H9 (cell line): Measurements from ENCODE around the gene LILRB5. TPM values are rescaled to one million over a fixed set of nuclear protein-coding genes. Genes with fewer than 3 reads are reported as not detected.

Experiments used
- DNase-seq: peaks from one replicate; pipeline ENCODE4 v3.0.0-alpha.2; 2017
- H2AFZ ChIP-seq: one replicate; pipeline ENCODE4 v1.6.1; 2013; ENCODE audit warnings: mild to moderate bottlenecking, low read length, control low read depth, moderate library complexity
- H2AK5ac ChIP-seq: 2 replicates; pipeline ENCODE4 v1.6.1; 2013; ENCODE audit warnings: low read length, control low read depth, mixed read lengths; ENCODE audit not compliant: insufficient read length
- H2BK120ac ChIP-seq: one replicate; pipeline ENCODE4 v1.6.1; 2013; ENCODE audit warnings: low read depth, mild to moderate bottlenecking, low read length, control low read depth, inconsistent platforms; ENCODE audit not compliant: poor library complexity, severe bottlenecking
- H2BK12ac ChIP-seq: 2 replicates; pipeline ENCODE4 v1.6.1; 2013; ENCODE audit warnings: low read length, control low read depth, mixed read lengths, low read depth; ENCODE audit not compliant: insufficient read length
- H2BK15ac ChIP-seq: 2 replicates; pipeline ENCODE4 v1.6.1; 2013; ENCODE audit warnings: low read depth, low read length, control low read depth
- H2BK20ac ChIP-seq: one replicate; pipeline ENCODE4 v1.6.1; 2013; ENCODE audit warnings: low read depth, mild to moderate bottlenecking, low read length, control low read depth, inconsistent platforms; ENCODE audit not compliant: poor library complexity, severe bottlenecking
- H2BK5ac ChIP-seq: 2 replicates; pipeline ENCODE4 v1.6.1; 2013; ENCODE audit warnings: low read length, control low read depth, mixed read lengths; ENCODE audit not compliant: insufficient read length
- H3K14ac ChIP-seq: 2 replicates; pipeline ENCODE4 v1.6.1; 2013; ENCODE audit warnings: low read length, control low read depth; ENCODE audit not compliant: insufficient read depth
- H3K18ac ChIP-seq: 2 replicates; pipeline ENCODE4 v1.6.1; 2013; ENCODE audit warnings: low read depth, mild to moderate bottlenecking, mixed read lengths, low read length, control low read depth; ENCODE audit not compliant: insufficient read length
- H3K23ac ChIP-seq: 2 replicates; pipeline ENCODE4 v1.6.1; 2013; ENCODE audit warnings: low read length, control low read depth, mixed read lengths, low read depth; ENCODE audit not compliant: insufficient read length
- H3K23me2 ChIP-seq: 2 replicates; pipeline ENCODE4 v1.6.1; 2013; ENCODE audit warnings: low read depth, mild to moderate bottlenecking, mixed read lengths, low read length, control low read depth; ENCODE audit not compliant: insufficient read length, poor library complexity, severe bottlenecking
- H3K27ac ChIP-seq: 2 replicates; pipeline ENCODE4 v1.5.1; 2013; ENCODE audit warnings: low read length, control low read depth, mixed read lengths, low read depth; ENCODE audit not compliant: insufficient read length
- H3K27me3 ChIP-seq: 2 replicates; pipeline ENCODE4 v1.6.1; 2013; ENCODE audit warnings: low read length, control low read depth, inconsistent platforms; ENCODE audit not compliant: insufficient read depth
- H3K4ac ChIP-seq: 2 replicates; pipeline ENCODE4 v1.6.1; 2013; ENCODE audit warnings: low read depth, mild to moderate bottlenecking, control low read depth, inconsistent platforms, low read length, moderate library complexity
- H3K4me1 ChIP-seq: 2 replicates; pipeline ENCODE4 v1.6.1; 2013; ENCODE audit warnings: low read length, control low read depth, inconsistent platforms; ENCODE audit not compliant: insufficient read depth
- H3K4me2 ChIP-seq: 2 replicates; pipeline ENCODE4 v1.6.1; 2013; ENCODE audit warnings: low read length, control low read depth, mixed read lengths; ENCODE audit not compliant: insufficient read length, insufficient read depth
- H3K56ac ChIP-seq: 2 replicates; pipeline ENCODE4 v1.6.1; 2013; ENCODE audit warnings: low read depth, mild to moderate bottlenecking, mixed read lengths, low read length, control low read depth; ENCODE audit not compliant: insufficient read length
- H3K79me1 ChIP-seq: 2 replicates; pipeline ENCODE4 v1.6.1; 2013; ENCODE audit warnings: low read depth, mild to moderate bottlenecking, moderate library complexity, low read length, control low read depth, inconsistent platforms; ENCODE audit not compliant: insufficient read depth, poor library complexity, severe bottlenecking
- H3K79me2 ChIP-seq: 2 replicates; pipeline ENCODE4 v1.6.1; 2013; ENCODE audit warnings: low read length, control low read depth, inconsistent platforms; ENCODE audit not compliant: insufficient read depth
- H3K9ac ChIP-seq: 2 replicates; pipeline ENCODE4 v1.6.1; 2013; ENCODE audit warnings: low read length, control low read depth, mixed read lengths; ENCODE audit not compliant: insufficient read length; ENCODE audit errors: extremely low read depth
- H3K9me3 ChIP-seq: one replicate; pipeline ENCODE4 v1.6.1; 2013; ENCODE audit warnings: low read depth, low read length, inconsistent platforms; ENCODE audit not compliant: control insufficient read depth
- H3T11ph ChIP-seq: one replicate; pipeline ENCODE4 v1.6.1; 2013; ENCODE audit warnings: mild to moderate bottlenecking, low read length, control low read depth, inconsistent platforms
- H4K20me1 ChIP-seq: one replicate; pipeline ENCODE4 v1.6.1; 2013; ENCODE audit not compliant: control insufficient read depth, insufficient read length, insufficient read depth
- H4K5ac ChIP-seq: 2 replicates; pipeline ENCODE4 v1.6.1; 2013; ENCODE audit warnings: low read depth, mild to moderate bottlenecking, mixed read lengths, low read length, control low read depth; ENCODE audit not compliant: insufficient read length
- H4K8ac ChIP-seq: replicated peaks from 2 replicates; pipeline ENCODE4 v1.6.1; 2013; ENCODE audit warnings: low read length, control low read depth, mixed read lengths, low read depth; ENCODE audit not compliant: insufficient read length
- H4K91ac ChIP-seq: 2 replicates; pipeline ENCODE4 v1.6.1; 2013; ENCODE audit warnings: low read depth, mild to moderate bottlenecking, moderate library complexity, mixed read lengths, low read length, control low read depth; ENCODE audit not compliant: insufficient read length
- H3K27ac Mint-ChIP-seq, 3 experiments: 2 replicates in 2 of 3; 3 replicates in 1 of 3; pipeline ENCODE4 v1.8.0; 2020 to 2021; ENCODE audit warnings: mixed read lengths in 3 of 3, mild to moderate bottlenecking in 1 of 3, moderate library complexity in 1 of 3
- H3K27me3 Mint-ChIP-seq: 2 replicates; pipeline ENCODE4 v1.8.0; 2021; ENCODE audit warnings: low read depth, mild to moderate bottlenecking, moderate library complexity, mixed read lengths
- H3K36me3 Mint-ChIP-seq, 3 experiments: 2 replicates in 2 of 3; 3 replicates in 1 of 3; pipeline ENCODE4 v1.8.0; 2020 to 2021; ENCODE audit warnings: low read depth in 3 of 3, mixed read lengths in 3 of 3; ENCODE audit not compliant: insufficient read depth in 1 of 3
- H3K4me1 Mint-ChIP-seq, 2 experiments: 2 replicates each; pipeline ENCODE4 v1.8.0; 2020; ENCODE audit warnings: mixed read lengths in 2 of 2
- H3K4me3 Mint-ChIP-seq, 2 experiments: 2 replicates in 1 of 2; 3 replicates in 1 of 2; pipeline ENCODE4 v1.8.0; 2020 to 2021; ENCODE audit warnings: mild to moderate bottlenecking in 2 of 2, mixed read lengths in 2 of 2, moderate library complexity in 1 of 2
- H3K9me3 Mint-ChIP-seq, 2 experiments: 2 replicates in 1 of 2; 3 replicates in 1 of 2; pipeline ENCODE4 v1.8.0; 2020; ENCODE audit warnings: mild to moderate bottlenecking in 2 of 2, mixed read lengths in 2 of 2, moderate library complexity in 1 of 2
- CTCF ChIP-seq: fragments of 200-600 bp; sonication (generic); conservative IDR thresholded peaks from 3 replicates; pipeline ENCODE4 v1.8.0; 2021; ENCODE audit warnings: antibody characterized with exemption, mild to moderate bottlenecking
- WGBS: extraction: QIAGEN DNeasy Blood & Tissue Kit; methylation state at CpG from one replicate; pipeline ENCODE4 v1.1.7; 2013; ENCODE audit warnings: missing lambda C conversion rate, low lambda C conversion rate, mixed read lengths; ENCODE audit not compliant: insufficient read length; ENCODE audit errors: extremely low coverage; 5-methylcytosine and 5-hydroxymethylcytosine counted together
- total RNA-seq: library from RNA; stranded (reverse); gene quantifications from 2 replicates; pipeline ENCODE4 v1.2.1, GENCODE V29; 2021

Gene LILRB5
- total RNA-seq, 1 experiment from 2014 or later, result 0.09 TPM

- Histone ChIP-seq H3K79me2 (no peaks in the 10 kb centered on the region), H2AK5ac (no peak overlapping the region), H3K9ac (no peak overlapping the region), H3K4me1 (no peaks in the 10 kb centered on the region), H3K56ac (no peak overlapping the region), H3K27ac (no peak overlapping the region), H3K18ac (no peak overlapping the region), H3T11ph (no peak overlapping the region), H3K23me2 (no peaks in the 10 kb centered on the region), H2BK120ac (no peak overlapping the region), H4K91ac (no peak overlapping the region), H2BK20ac (no peak overlapping the region), H4K5ac (no peak overlapping the region), H2BK15ac (no peak overlapping the region), H3K79me1 (no peaks in the 10 kb centered on the region), H3K27me3 (no peaks in the 10 kb centered on the region; the same call in 1 of the 2 replicates), H2BK5ac (no peak overlapping the region), H2AFZ (no peak overlapping the region), H4K8ac (no peak overlapping the region), H3K4ac (no peak overlapping the region), H3K9me3 (no peaks in the 10 kb centered on the region), H3K14ac (no peak overlapping the region), H3K4me2 (no peak overlapping the region), H4K20me1 (no peaks in the 10 kb centered on the region), H3K23ac (no peak overlapping the region), H2BK12ac (no peak overlapping the region)
- no peak for DNase-seq
- no peak overlapping the region for H3K27ac Mint-ChIP-seq
- peaks cover 63% of the 10 kb centered on the region for H3K27me3 Mint-ChIP-seq
- peaks cover 0 to 54% of the 10 kb centered on the region in 2 experiments; a peak in 3 of 5 replicates for H3K9me3 Mint-ChIP-seq
- WGBS, result no CpG with 5 or more reads among the region's 5 CpGs
- H3K4me1 Mint-ChIP-seq, result no peaks in the 10 kb centered on the region
- no peak for TF ChIP-seq CTCF
- H3K4me3 Mint-ChIP-seq, result no peak overlapping the region
- no peaks in the 10 kb centered on the region for H3K36me3 Mint-ChIP-seq
These were observed 42.4 kb upstream of the LILRB5 start for GRCh38 chr19:54299515-54299914.
